A549 (cell line): Measurements from ENCODE around the gene PDE1C. TPM values are rescaled to one million over a fixed set of nuclear protein-coding genes. Genes with fewer than 3 reads are reported as not detected.

Source experiments
- ATAC-seq, 2 experiments: fragments of 200-7000 bp in 1 of 2; fragments of >200 bp in 1 of 2; cut with Nextera tagmentation in 1 of 2; cut with Tn5 transposase in 1 of 2; 3 replicates each; pipeline versions ENCODE4 v1.8.0 to v1.9.1; 2018 to 2020; ENCODE audit warnings: mild to moderate bottlenecking in 1 of 2, moderate library complexity in 1 of 2
- CTCF ChIA-PET: fragments of 300-600 bp; sonication (Branson Sonifier 250); formaldehyde crosslinking; extraction: SDS; loops from one replicate; lab custom pipeline; 2021; ENCODE audit warnings: antibody characterized with exemption, inconsistent platforms; lab: Yijun Ruan, JAX
- POLR2A ChIA-PET: fragments of 350-600 bp; formaldehyde crosslinking; extraction: SDS; loops from one replicate; lab custom pipeline; 2021; ENCODE audit warnings: antibody characterized with exemption, inconsistent platforms; lab: Yijun Ruan, JAX
- DNase-seq, 2 experiments: peaks; one replicate each; pipeline versions ENCODE4 v3.0.0 to v3.0.0-alpha.2; 2011 to 2016; ENCODE audit warnings: low read depth in 1 of 2, low spot score in 1 of 2
- FAIRE-seq: peaks from 2 replicates; lab custom pipeline; 2011; peaks lifted over from hg19 to GRCh38; lab: Jason Lieb, UNC
- H3K27ac ChIP-seq, 2 experiments: fragments of >200 bp; sonication (Bioruptor Twin); formaldehyde crosslinking; 3 replicates each; pipeline ENCODE4 v1.5.1; 2016 to 2017
- H3K4me1 ChIP-seq: fragments of >200 bp; sonication (Bioruptor Twin); formaldehyde crosslinking; 3 replicates; pipeline ENCODE4 v1.6.1; 2016
- H3K4me2 ChIP-seq: fragments of >200 bp; sonication (Bioruptor Twin); formaldehyde crosslinking; 3 replicates; pipeline ENCODE4 v1.6.1; 2016
- H3K4me3 ChIP-seq: fragments of >200 bp; sonication (Bioruptor Twin); formaldehyde crosslinking; 3 replicates; pipeline ENCODE4 v1.5.1; 2016
- H3K9me3 ChIP-seq: fragments of >200 bp; sonication (Bioruptor Twin); formaldehyde crosslinking; 3 replicates; pipeline ENCODE4 v1.6.1; 2016
- BHLHE40 ChIP-seq: IDR thresholded peaks from 2 replicates; pipeline ENCODE4 v1.6.1; 2012; ENCODE audit warnings: low read depth, low read length, inconsistent platforms
- CBX8 ChIP-seq: fragments of 200-600 bp; sonication (generic); IDR thresholded peaks from 2 replicates; pipeline ENCODE4 v1.6.1; 2016
- CEBPB ChIP-seq, 2 experiments: fragments of >200 bp in 1 of 2; sonication (Bioruptor Twin) in 1 of 2; formaldehyde crosslinking in 1 of 2; IDR thresholded peaks; 2 replicates each; pipeline ENCODE4 v1.6.1; 2012 to 2016
- CHD2 ChIP-seq: fragments of 150-350 bp; IDR thresholded peaks from 2 replicates; pipeline ENCODE4 v1.6.1; 2014; ENCODE audit warnings: low read length; ENCODE audit not compliant: partially characterized antibody
- CHD4 ChIP-seq: fragments of 200-600 bp; sonication (generic); IDR thresholded peaks from 2 replicates; pipeline ENCODE4 v1.6.1; 2016; ENCODE audit warnings: antibody characterized with exemption, mild to moderate bottlenecking, borderline replicate concordance
- ESRRA ChIP-seq: fragments of 150-350 bp; IDR thresholded peaks from 2 replicates; pipeline ENCODE4 v1.6.1; 2014; ENCODE audit warnings: mild to moderate bottlenecking, low read length, borderline replicate concordance
- FOSB ChIP-seq: fragments of 250-450 bp; sonication (Bioruptor Pico); IDR thresholded peaks from 2 replicates; pipeline ENCODE4 v1.5.0; 2020; ENCODE audit warnings: mild to moderate bottlenecking, moderate library complexity
- FOSL2 ChIP-seq, 2 experiments: fragments of 450-650 bp in 1 of 2; fragments of >200 bp in 1 of 2; sonication (Bioruptor Twin) in 1 of 2; formaldehyde crosslinking; IDR thresholded peaks; 2 replicates each; pipeline versions ENCODE4 v1.5.0 to v1.6.1; 2016 to 2020; ENCODE audit warnings: mild to moderate bottlenecking in 1 of 2, moderate library complexity in 1 of 2
- GATA3 ChIP-seq: IDR thresholded peaks from 2 replicates; pipeline ENCODE4 v1.6.1; 2012; ENCODE audit warnings: borderline replicate concordance
- HDAC2 ChIP-seq: fragments of 200-600 bp; sonication (generic); IDR thresholded peaks from 2 replicates; pipeline ENCODE4 v1.6.1; 2016
- JUN ChIP-seq, 2 experiments: fragments of >200 bp; sonication (Bioruptor Twin); formaldehyde crosslinking; IDR thresholded peaks; 2 replicates in 1 of 2; 3 replicates in 1 of 2; pipeline ENCODE4 v1.6.1; 2016 to 2017
- KDM1A ChIP-seq: fragments of 200-600 bp; sonication (generic); IDR thresholded peaks from 2 replicates; pipeline ENCODE4 v1.6.1; 2016; ENCODE audit warnings: low read depth, mild to moderate bottlenecking
- POLR2A ChIP-seq: IDR thresholded peaks from 2 replicates; pipeline ENCODE4 v1.6.1; 2012; ENCODE audit warnings: mild to moderate bottlenecking, low read length
- RARB ChIP-seq: fragments of 250-450 bp; sonication (Bioruptor Pico); IDR thresholded peaks from 2 replicates; pipeline ENCODE4 v1.8.0; 2021; ENCODE audit warnings: mild to moderate bottlenecking, moderate library complexity
- RCOR1 ChIP-seq: fragments of 150-350 bp; IDR thresholded peaks from 2 replicates; pipeline ENCODE4 v1.6.1; 2014; ENCODE audit warnings: antibody characterized with exemption, low read length, low read depth
- RFX5 ChIP-seq: fragments of 450-650 bp; IDR thresholded peaks from 2 replicates; pipeline ENCODE4 v1.7.1; 2014; ENCODE audit warnings: antibody characterized with exemption, mild to moderate bottlenecking, moderate library complexity
- SMC3 ChIP-seq: fragments of >200 bp; sonication (Bioruptor Twin); formaldehyde crosslinking; IDR thresholded peaks from 3 replicates; pipeline ENCODE4 v1.6.1; 2018; ENCODE audit warnings: inconsistent platforms
- SREBF2 ChIP-seq: fragments of 450-650 bp; IDR thresholded peaks from 2 replicates; pipeline ENCODE4 v1.6.1; 2014; ENCODE audit warnings: mild to moderate bottlenecking, moderate library complexity
- ZC3H11A ChIP-seq: fragments of 450-650 bp; IDR thresholded peaks from 2 replicates; pipeline ENCODE4 v1.6.1; 2014; ENCODE audit warnings: antibody characterized with exemption, mild to moderate bottlenecking
- ZFP36 ChIP-seq: fragments of 450-650 bp; IDR thresholded peaks from 2 replicates; pipeline ENCODE4 v1.6.1; 2014; ENCODE audit warnings: borderline replicate concordance; ENCODE audit not compliant: partially characterized antibody
- ZNF302 ChIP-seq: fragments of 250-450 bp; sonication (Bioruptor Pico); IDR thresholded peaks from 2 replicates; pipeline ENCODE4 v1.9.0; 2021; ENCODE audit warnings: inconsistent platforms, mild to moderate bottlenecking, moderate library complexity
- WGBS: methylation state at CpG from one replicate; pipeline ENCODE4 v1.1.6; 2017; ENCODE audit errors: missing lambda C conversion rate; 5-methylcytosine and 5-hydroxymethylcytosine counted together
- polyA plus RNA-seq, 4 experiments: library from polyadenylated mRNA; depleted of rRNA in 3 of 4; stranded (reverse); fragments of >200 nt; fragmentation: RNase III in 1 of 4; extraction: RNeasy Plus Mini Kit Qiagen cat#74134 plus additional on column Dnase treatment in 1 of 4; gene quantifications; 2 replicates in 3 of 4; 3 replicates in 1 of 4; pipeline ENCODE4 v1.2.3, GENCODE V29; 2011 to 2017
- TF ChIP-seq, protein P1 (sequence below): fragments of >200 bp; sonication (Bioruptor Twin); formaldehyde crosslinking; IDR thresholded peaks from 2 replicates; pipeline ENCODE4 v1.6.1; 2016
- TF ChIP-seq, protein P2 (sequence below): fragments of >200 bp; sonication (Bioruptor Twin); formaldehyde crosslinking; IDR thresholded peaks from 3 replicates; pipeline ENCODE4 v1.6.1; 2016
- TF ChIP-seq, protein P3 (sequence below): IDR thresholded peaks from 2 replicates; pipeline ENCODE4 v1.6.1; 2012; ENCODE audit warnings: low read depth, borderline replicate concordance

Gene PDE1C
- polyA plus RNA-seq, 2 of the 4 experiments (the other 2 are of a cell fraction), result 8.0 to 11.0 TPM

DNA sequence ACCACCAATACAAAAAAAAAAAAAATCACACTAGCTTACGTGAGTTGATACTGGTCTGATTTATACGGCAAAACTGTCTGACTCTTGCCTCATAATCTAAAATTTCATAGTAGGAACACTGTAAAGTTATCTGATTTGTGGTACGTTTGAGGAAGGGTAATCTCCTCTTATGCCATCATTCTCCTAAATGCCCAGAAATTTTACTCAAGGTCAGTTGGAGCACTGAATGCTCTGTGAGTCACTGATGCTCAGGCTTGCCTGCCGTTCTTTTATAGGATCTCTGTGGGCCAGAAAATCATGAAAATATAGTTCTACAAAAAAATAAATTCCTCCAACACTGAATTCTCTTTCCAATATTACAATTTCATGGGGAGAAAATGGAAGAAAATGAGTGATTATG lies 135.7 kb downstream of the PDE1C start:
- FAIRE-seq, result no peak
- ChIA-PET CTCF (interaction anchor here (1.0 to 1.7 kb wide), 2 partner anchors 134 to 270 kb away, joined by 3 read pairs; no protein-coding TSS in a partner anchor), POLR2A (interaction anchor here (0.6 kb wide), 1 partner anchor 1286 kb away, joined by 3 read pairs; no protein-coding TSS in a partner anchor)
- 0 out of 6 replicates have a peak, but pooled peaks of 1 of the 2 experiments have one; percentile 24 for ATAC-seq
- H3K27ac ChIP-seq, result peak overlapping the region; percentile 78 to 87
- peaks cover 8% of the 10 kb centered on the region; the same call in 2 of the 3 replicates for H3K9me3 ChIP-seq
- peaks cover 66% of the 10 kb centered on the region for H3K4me1 ChIP-seq
- WGBS, result 27% methylated on average over 4 of the region's 4 CpGs
- no peak for DNase-seq
- H3K4me2 ChIP-seq, result peak overlapping the region; percentile 65
- H3K4me3 ChIP-seq, result no peak overlapping the region
- TF ChIP-seq CEBPB (IDR thresholded peaks at IDR 0.05) (0 out of 4 replicates have a peak, but pooled peaks of 1 of the 2 experiments have one; percentile 26), FOSL2 (IDR thresholded peaks at IDR 0.05) (no peak), FOSL2 (CRISPR knock-in tag; IDR thresholded peaks at IDR 0.05) (peak; percentile 18; the same call in 1 of the 2 replicates)
- TF ChIP-seq, protein P1, sequence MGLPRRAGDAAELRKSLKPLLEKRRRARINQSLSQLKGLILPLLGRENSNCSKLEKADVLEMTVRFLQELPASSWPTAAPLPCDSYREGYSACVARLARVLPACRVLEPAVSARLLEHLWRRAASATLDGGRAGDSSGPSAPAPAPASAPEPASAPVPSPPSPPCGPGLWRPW, result no peak
- TF ChIP-seq, all 56 proteins: peak for 2

DNA sequence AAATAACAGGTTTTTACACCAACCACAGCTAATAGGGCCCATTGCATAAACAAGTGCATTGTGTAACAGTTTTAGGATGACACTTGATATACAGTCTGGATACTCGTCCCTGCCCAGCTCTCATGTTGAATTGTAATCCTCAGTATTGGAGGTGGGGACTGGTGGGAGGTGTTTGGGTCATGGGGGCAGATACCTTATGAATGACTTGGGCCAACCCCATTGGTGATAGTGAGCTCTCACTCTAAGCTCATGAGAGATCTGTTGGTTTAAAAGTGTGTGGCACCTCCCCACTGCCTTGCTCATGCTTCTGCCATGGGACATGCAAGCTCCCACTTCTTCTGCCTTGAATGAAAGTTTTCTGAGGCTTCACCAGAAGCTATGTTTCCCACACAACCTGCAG lies 136.7 kb downstream of the PDE1C start:
- H3K4me2 ChIP-seq, result peak overlapping the region; percentile 65
- peak; percentile 38 to 75; a peak in 4 of 6 replicates for ATAC-seq
- H3K4me3 ChIP-seq, result no peak overlapping the region
- POLR2A ChIA-PET, result no interaction called here
- TF ChIP-seq CEBPB (IDR thresholded peaks at IDR 0.05) (peak; percentile 24 to 54; a peak in 3 of 4 replicates), HDAC2 (no peak)
- TF ChIP-seq, all 56 proteins: peak for 1
- CTCF ChIA-PET, result interaction anchor here (0.9 to 1.7 kb wide), 3 partner anchors 9 to 271 kb away, joined by 3 to 4 read pairs (median 3); no protein-coding TSS in a partner anchor
- Histone ChIP-seq H3K27ac (peak overlapping the region; percentile 78 to 87), H3K4me1 (peaks cover 55% of the 10 kb centered on the region), H3K9me3 (peaks cover 8% of the 10 kb centered on the region; the same call in 2 of the 3 replicates)
- no peak for FAIRE-seq
- WGBS, result 24% methylated on average over 1 of the region's 1 CpG
- peak in 1 of 2 experiments; percentile 60 for DNase-seq

DNA sequence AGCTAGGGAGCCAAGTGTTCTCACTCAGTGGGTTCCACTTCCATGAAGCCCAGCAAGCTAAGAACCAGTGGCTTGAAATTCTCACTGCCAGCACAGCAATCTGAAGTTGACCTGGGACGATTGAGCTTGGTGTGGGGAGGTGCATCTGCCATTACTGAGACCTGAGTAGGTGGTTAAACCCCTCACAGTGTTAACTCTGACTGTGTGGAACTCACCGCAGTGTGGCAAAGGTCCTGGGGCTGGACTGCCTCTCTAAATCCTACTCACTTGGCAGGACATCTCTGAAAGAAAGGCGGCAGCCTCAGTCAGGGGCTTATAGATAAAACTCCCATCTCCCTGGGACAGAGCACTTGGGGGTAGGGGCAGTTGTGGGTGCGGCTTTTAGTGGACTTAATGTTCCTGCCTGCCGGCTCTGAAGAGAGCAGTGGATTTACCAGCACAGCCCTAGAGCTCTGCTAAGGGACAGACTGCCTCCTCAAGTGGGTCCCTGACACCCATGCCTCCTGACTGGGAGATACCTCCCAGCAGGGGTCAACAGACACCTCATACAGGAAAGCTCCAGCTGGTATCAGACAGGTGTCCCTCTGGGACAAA lies 143.1 kb downstream of the PDE1C start:
- H3K4me3 ChIP-seq, result no peak overlapping the region
- CTCF ChIA-PET, result interaction anchor here (1.2 kb wide), 1 partner anchor 9 kb away, joined by 4 read pairs; no protein-coding TSS in a partner anchor
- POLR2A ChIA-PET, result no interaction called here
- TF ChIP-seq RFX5 (no peak), ZC3H11A (no peak), BHLHE40 (no peak), FOSB (CRISPR knock-in tag) (no peak), ZFP36 (no peak), JUN (IDR thresholded peaks at IDR 0.05) (no peak), CBX8 (no peak), KDM1A (no peak), RCOR1 (no peak), ESRRA (no peak), CHD4 (no peak), RARB (CRISPR knock-in tag) (no peak), FOSL2 (IDR thresholded peaks at IDR 0.05) (no peak), FOSL2 (CRISPR knock-in tag; IDR thresholded peaks at IDR 0.05) (no peak), SMC3 (no peak)
- TF ChIP-seq, protein P1, result no peak
- TF ChIP-seq, all 56 proteins: peak for 0
- Histone ChIP-seq H3K4me1 (peaks cover 48% of the 10 kb centered on the region), H3K9me3 (no peaks in the 10 kb centered on the region; the same call in 2 of the 3 replicates), H3K27ac (peak overlapping the region in 1 of 2 experiments; percentile 44; a peak in 1 of 6 replicates), H3K4me2 (no peak overlapping the region)
- no peak for ATAC-seq
- no peak for DNase-seq
- WGBS, result 95% methylated on average over 3 of the region's 5 CpGs
- no peak for FAIRE-seq

DNA sequence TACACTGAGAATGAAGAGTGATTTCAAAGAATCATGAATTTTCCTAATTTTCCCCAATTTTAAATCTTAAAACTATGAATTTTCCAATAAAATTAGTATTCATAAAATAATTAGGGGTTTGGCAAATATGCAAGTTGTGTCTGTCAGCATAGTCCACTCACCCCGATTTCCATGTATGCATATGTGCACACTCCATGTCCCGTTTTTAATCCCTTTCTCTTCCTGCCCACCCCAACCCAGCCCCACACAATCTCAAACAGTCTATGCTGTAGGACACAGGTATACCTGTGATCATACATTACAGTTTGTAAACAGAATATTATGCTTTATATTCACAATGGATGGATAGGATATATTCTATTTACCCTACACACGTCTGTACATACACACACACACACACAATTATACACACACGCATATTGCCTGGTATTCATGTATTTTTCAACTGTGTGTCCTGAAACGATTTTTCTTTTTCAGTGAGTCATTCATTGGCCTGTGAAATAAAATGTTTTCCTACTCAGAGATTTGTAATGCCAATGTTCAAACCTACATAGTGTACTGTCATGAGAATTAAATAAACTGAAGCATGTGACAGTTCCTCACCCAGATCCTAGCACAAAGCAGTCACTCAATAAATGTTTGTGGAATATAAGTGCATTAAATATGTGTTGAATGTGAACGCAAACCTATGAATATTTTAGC lies 144.3 kb downstream of the PDE1C start:
- Histone ChIP-seq H3K4me3 (no peak overlapping the region), H3K9me3 (no peaks in the 10 kb centered on the region; the same call in 2 of the 3 replicates), H3K4me1 (peaks cover 48% of the 10 kb centered on the region), H3K4me2 (peak overlapping the region; percentile 5; the same call in 1 of the 3 replicates), H3K27ac (peak overlapping the region in 1 of 2 experiments; percentile 44; a peak in 1 of 6 replicates)
- FAIRE-seq (no peak), DNase-seq (no peak), ATAC-seq (no peak)
- ChIA-PET POLR2A (no interaction called here), CTCF (no interaction called here)
- 77% methylated on average over 6 of the region's 6 CpGs for WGBS
- no peak for TF ChIP-seq SMC3
- TF ChIP-seq, protein P2, sequence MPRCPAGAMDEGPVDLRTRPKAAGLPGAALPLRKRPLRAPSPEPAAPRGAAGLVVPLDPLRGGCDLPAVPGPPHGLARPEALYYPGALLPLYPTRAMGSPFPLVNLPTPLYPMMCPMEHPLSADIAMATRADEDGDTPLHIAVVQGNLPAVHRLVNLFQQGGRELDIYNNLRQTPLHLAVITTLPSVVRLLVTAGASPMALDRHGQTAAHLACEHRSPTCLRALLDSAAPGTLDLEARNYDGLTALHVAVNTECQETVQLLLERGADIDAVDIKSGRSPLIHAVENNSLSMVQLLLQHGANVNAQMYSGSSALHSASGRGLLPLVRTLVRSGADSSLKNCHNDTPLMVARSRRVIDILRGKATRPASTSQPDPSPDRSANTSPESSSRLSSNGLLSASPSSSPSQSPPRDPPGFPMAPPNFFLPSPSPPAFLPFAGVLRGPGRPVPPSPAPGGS, result no peak
- TF ChIP-seq FOSL2 (IDR thresholded peaks at IDR 0.05), result no peak
- no peak for TF ChIP-seq FOSL2 (CRISPR knock-in tag; IDR thresholded peaks at IDR 0.05)
- no peak for TF ChIP-seq CHD4
- TF ChIP-seq GATA3, result no peak
- TF ChIP-seq POLR2A, result no peak
- TF ChIP-seq ZNF302 (CRISPR knock-in tag), result no peak
- TF ChIP-seq BHLHE40, result no peak
- no peak for TF ChIP-seq KDM1A
- TF ChIP-seq CEBPB (IDR thresholded peaks at IDR 0.05), result no peak
- no peak for TF ChIP-seq FOSB (CRISPR knock-in tag)
- TF ChIP-seq, protein P3, sequence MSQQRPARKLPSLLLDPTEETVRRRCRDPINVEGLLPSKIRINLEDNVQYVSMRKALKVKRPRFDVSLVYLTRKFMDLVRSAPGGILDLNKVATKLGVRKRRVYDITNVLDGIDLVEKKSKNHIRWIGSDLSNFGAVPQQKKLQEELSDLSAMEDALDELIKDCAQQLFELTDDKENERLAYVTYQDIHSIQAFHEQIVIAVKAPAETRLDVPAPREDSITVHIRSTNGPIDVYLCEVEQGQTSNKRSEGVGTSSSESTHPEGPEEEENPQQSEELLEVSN, result no peak
- no peak for TF ChIP-seq SREBF2
- TF ChIP-seq, protein P1, result no peak
- TF ChIP-seq JUN (IDR thresholded peaks at IDR 0.05), result no peak
- TF ChIP-seq CHD2, result no peak
